Muscle of leg (tissue), 11 donors: Measurements from ENCODE around the gene SENP1. TPM values are rescaled to one million over a fixed set of nuclear protein-coding genes. Genes with fewer than 3 reads are reported as not detected.

Experiments used
- DNase-seq: peaks from one replicate; pipeline ENCODE4 v3.0.0; 2013
- H3K27ac ChIP-seq: one replicate; pipeline ENCODE4 v1.5.1; 2013; ENCODE audit warnings: mild to moderate bottlenecking, low read length, control low read depth
- H3K27me3 ChIP-seq: one replicate; pipeline ENCODE4 v1.6.1; 2013; ENCODE audit warnings: low read length; ENCODE audit not compliant: control insufficient read depth, insufficient read depth
- H3K36me3 ChIP-seq: one replicate; pipeline ENCODE4 v1.6.1; 2013; ENCODE audit warnings: low read length; ENCODE audit not compliant: control insufficient read depth, insufficient read depth
- H3K4me1 ChIP-seq: one replicate; pipeline ENCODE4 v1.6.1; 2013; ENCODE audit warnings: low read length; ENCODE audit not compliant: control insufficient read depth, insufficient read depth
- H3K4me3 ChIP-seq: one replicate; pipeline ENCODE4 v1.5.1; 2013; ENCODE audit warnings: low read length, control low read depth
- H3K9me3 ChIP-seq: replicated peaks from 2 replicates; pipeline ENCODE4 v1.6.1; 2013; ENCODE audit warnings: low read depth, low read length; ENCODE audit not compliant: control insufficient read depth
- WGBS: methylation state at CpG from one replicate; pipeline ENCODE4 v1.1.5; 2013; ENCODE audit warnings: missing lambda C conversion rate; ENCODE audit not compliant: insufficient coverage; 5-methylcytosine and 5-hydroxymethylcytosine counted together
- polyA plus RNA-seq, 8 donors: library from polyadenylated mRNA; unstranded; fragments of 120-200 nt; gene quantifications; one replicate each; pipeline versions ENCODE4 v1.2.1 to v1.2.3, GENCODE V29; 2013; ENCODE audit warnings: inconsistent platforms in 1 of 8, low replicate concordance in 1 of 8; ENCODE audit not compliant: insufficient read length in 8 of 8, insufficient read depth in 1 of 8
- total RNA-seq: library from RNA; stranded (reverse); fragments of 120-200 nt; gene quantifications from one replicate; pipeline ENCODE4 v1.2.4, GENCODE V29; 2013

Gene SENP1
- total and polyA plus RNA-seq, 9 donors, result 11.4 to 19.7 (median 14.7) TPM

GRCh38 chr12:48053883-48054282 is 52.0 kb downstream of the SENP1 start:
- Histone ChIP-seq H3K4me3 (no peak overlapping the region), H3K27ac (no peak overlapping the region), H3K36me3 (peaks cover 22% of the 10 kb centered on the region), H3K4me1 (no peaks in the 10 kb centered on the region), H3K27me3 (no peaks in the 10 kb centered on the region), H3K9me3 (no peaks in the 10 kb centered on the region)
- no CpG with 5 or more reads among the region's 4 CpGs for WGBS
- no peak for DNase-seq

- Histone ChIP-seq H3K27me3 (no peaks in the 10 kb centered on the region), H3K9me3 (no peaks in the 10 kb centered on the region), H3K27ac (no peak overlapping the region), H3K4me1 (no peaks in the 10 kb centered on the region), H3K4me3 (no peak overlapping the region), H3K36me3 (peaks cover 21% of the 10 kb centered on the region)
- no CpG with 5 or more reads among the region's 3 CpGs for WGBS
- no peak for DNase-seq
Observed at GRCh38 chr12:48053122-48053521, 52.8 kb downstream of the SENP1 start.

- no peaks in the 10 kb centered on the region for H3K4me1 ChIP-seq
- no peak for DNase-seq
- no peaks in the 10 kb centered on the region for H3K9me3 ChIP-seq
- peaks cover 29% of the 10 kb centered on the region for H3K36me3 ChIP-seq
- no peaks in the 10 kb centered on the region for H3K27me3 ChIP-seq
- no peak overlapping the region for H3K4me3 ChIP-seq
- H3K27ac ChIP-seq, result no peak overlapping the region
- no CpG with 5 or more reads among the region's 2 CpGs for WGBS
Observed at GRCh38 chr12:48051681-48052080, 54.2 kb downstream of the SENP1 start.

GRCh38 chr12:48050174-48050573 is 55.7 kb downstream of the SENP1 start:
- no peak for DNase-seq
- 94% methylated on average over 5 of the region's 6 CpGs for WGBS
- H3K4me3 ChIP-seq, result no peak overlapping the region
- H3K36me3 ChIP-seq, result peaks cover 36% of the 10 kb centered on the region
- no peaks in the 10 kb centered on the region for H3K9me3 ChIP-seq
- no peaks in the 10 kb centered on the region for H3K4me1 ChIP-seq
- H3K27me3 ChIP-seq, result no peaks in the 10 kb centered on the region
- H3K27ac ChIP-seq, result no peak overlapping the region

- Histone ChIP-seq H3K36me3 (peaks cover 47% of the 10 kb centered on the region), H3K27me3 (no peaks in the 10 kb centered on the region), H3K9me3 (no peaks in the 10 kb centered on the region), H3K4me1 (no peaks in the 10 kb centered on the region), H3K4me3 (no peak overlapping the region), H3K27ac (no peak overlapping the region)
- no peak for DNase-seq
- WGBS, result no CpG with 5 or more reads among the region's 2 CpGs
Observed at GRCh38 chr12:48045965-48046518, 59.8 kb downstream of the SENP1 start.

GRCh38 chr12:48045061-48045846 is 60.6 kb downstream of the SENP1 start:
- Histone ChIP-seq H3K4me3 (no peak overlapping the region), H3K27me3 (no peaks in the 10 kb centered on the region), H3K27ac (no peak overlapping the region), H3K4me1 (no peaks in the 10 kb centered on the region), H3K36me3 (peaks cover 42% of the 10 kb centered on the region), H3K9me3 (no peaks in the 10 kb centered on the region)
- no peak for DNase-seq
- WGBS, result 88% methylated on average over 1 of the region's 6 CpGs

GRCh38 chr12:48044396-48044795 is 61.5 kb downstream of the SENP1 start:
- DNase-seq, result no peak
- Histone ChIP-seq H3K4me1 (no peaks in the 10 kb centered on the region), H3K4me3 (no peak overlapping the region), H3K9me3 (no peaks in the 10 kb centered on the region), H3K27ac (no peak overlapping the region), H3K36me3 (peaks cover 37% of the 10 kb centered on the region), H3K27me3 (no peaks in the 10 kb centered on the region)
- WGBS, result 91% methylated on average over 4 of the region's 7 CpGs

- no peaks in the 10 kb centered on the region for H3K27me3 ChIP-seq
- no peak overlapping the region for H3K27ac ChIP-seq
- H3K36me3 ChIP-seq, result peaks cover 32% of the 10 kb centered on the region
- DNase-seq, result no peak
- H3K4me3 ChIP-seq, result no peak overlapping the region
- no peaks in the 10 kb centered on the region for H3K9me3 ChIP-seq
- H3K4me1 ChIP-seq, result no peaks in the 10 kb centered on the region
- no CpG with 5 or more reads among the region's 4 CpGs for WGBS
Observed at GRCh38 chr12:48043771-48044170, 62.1 kb downstream of the SENP1 start.

GRCh38 chr12:48041591-48042423 is 64.1 kb downstream of the SENP1 start:
- H3K9me3 ChIP-seq, result no peaks in the 10 kb centered on the region
- peaks cover 25% of the 10 kb centered on the region for H3K36me3 ChIP-seq
- peaks cover 9% of the 10 kb centered on the region for H3K4me1 ChIP-seq
- WGBS, result 75% methylated on average over 2 of the region's 5 CpGs
- no peak overlapping the region for H3K4me3 ChIP-seq
- H3K27me3 ChIP-seq, result no peaks in the 10 kb centered on the region
- no peak for DNase-seq
- H3K27ac ChIP-seq, result no peak overlapping the region

- Histone ChIP-seq H3K9me3 (no peaks in the 10 kb centered on the region), H3K4me1 (peaks cover 9% of the 10 kb centered on the region), H3K36me3 (peaks cover 14% of the 10 kb centered on the region), H3K27ac (no peak overlapping the region), H3K4me3 (no peak overlapping the region), H3K27me3 (no peaks in the 10 kb centered on the region)
- no CpG with 5 or more reads among the region's 3 CpGs for whole genome bisulfite sequencing
- no peak for DNase-seq
Observed at GRCh38 chr12:48040354-48040753, 65.5 kb downstream of the SENP1 start.
